ENCODE results near the gene CRYGS.

- no peak for TF ChIP-seq CTCF (IDR thresholded peaks at IDR 0.05)
- no peak for TF ChIP-seq POLR2A (IDR thresholded peaks at IDR 0.05)
Measured at GRCh38 chr3:186549497-186549896, 5.3 kb upstream of the CRYGS start.

Measured in Peyer's patch (tissue), 4 donors.